Measurements from ENCODE around the gene ADAM23. TPM values are rescaled to one million over a fixed set of nuclear protein-coding genes. Genes with fewer than 3 reads are reported as not detected.

The ADAM23 gene
- polyA plus RNA-seq, 2 of the 4 experiments (the other 2 are of a cell fraction), result 6.1 to 7.8 TPM

- H3K4me1 ChIP-seq, result no peaks in the 10 kb centered on the region
- H3K4me2 ChIP-seq, result no peak overlapping the region
- H3K9me3 ChIP-seq, result no peaks in the 10 kb centered on the region
- no peak for TF ChIP-seq CBX8 (IDR thresholded peaks at IDR 0.05)
- TF ChIP-seq FOXS1 (CRISPR knock-in tag; IDR thresholded peaks at IDR 0.05), result no peak
- TF ChIP-seq USF2 (IDR thresholded peaks at IDR 0.05), result no peak
- no peak for TF ChIP-seq JUN (IDR thresholded peaks at IDR 0.05)
- TF ChIP-seq EHMT2 (IDR thresholded peaks at IDR 0.05; ENCODE audit: low read depth), result no peak
- TF ChIP-seq POLR2A (IDR thresholded peaks at IDR 0.05; ENCODE audit: low read length), result no peak
- TF ChIP-seq CHD4 (IDR thresholded peaks at IDR 0.05; ENCODE audit: borderline replicate concordance), result no peak
- TF ChIP-seq REST (IDR thresholded peaks at IDR 0.05), result no peak
- TF ChIP-seq HMGXB4 (CRISPR knock-in tag; IDR thresholded peaks at IDR 0.05; ENCODE audit: borderline replicate concordance), result no peak
- TF ChIP-seq FOSB (CRISPR knock-in tag; IDR thresholded peaks at IDR 0.05), result no peak
- TF ChIP-seq GATA3 (IDR thresholded peaks at IDR 0.05; ENCODE audit: borderline replicate concordance), result no peak
- no peak for TF ChIP-seq NR3C1 (IDR thresholded peaks at IDR 0.05)
- no peak for TF ChIP-seq PHF8 (IDR thresholded peaks at IDR 0.05; ENCODE audit: borderline replicate concordance, low read depth)
- TF ChIP-seq RFX5 (IDR thresholded peaks at IDR 0.05), result no peak
- TF ChIP-seq KDM1A (IDR thresholded peaks at IDR 0.05; ENCODE audit: low read depth), result no peak
- no peak for TF ChIP-seq RARB (CRISPR knock-in tag; IDR thresholded peaks at IDR 0.05)
- TF ChIP-seq FOSL2 (IDR thresholded peaks at IDR 0.05), result no peak
- TF ChIP-seq FOSL2 (CRISPR knock-in tag; IDR thresholded peaks at IDR 0.05), result no peak
- no peak for TF ChIP-seq ESRRA (IDR thresholded peaks at IDR 0.05; ENCODE audit: borderline replicate concordance, low read length)
- TF ChIP-seq CBX2 (IDR thresholded peaks at IDR 0.05; ENCODE audit: borderline replicate concordance, low read depth), result no peak
- no peak for FAIRE-seq
- no peak overlapping the region for H3K4me3 ChIP-seq
- POLR2A ChIA-PET, result no interaction called here
- no peak overlapping the region for H3K27ac ChIP-seq
- DNase-seq (ENCODE audit: low read depth in 1 of 2, low spot score in 1 of 2), result no peak
- 60% methylated on average over 3 of the region's 3 CpGs for WGBS (ENCODE audit: missing lambda C conversion rate)
- ATAC-seq, result no peak
- CTCF ChIA-PET, result no interaction called here
Observed at GRCh38 chr2:206569470-206569869, 126.1 kb downstream of the ADAM23 start.

- H3K9me3 ChIP-seq, result no peaks in the 10 kb centered on the region
- ChIA-PET CTCF (interaction anchor here (0.9 to 1.3 kb wide), 3 partner anchors 12 to 180 kb away, joined by 3 to 5 read pairs (median 3); no protein-coding TSS in a partner anchor), POLR2A (no interaction called here)
- no peak overlapping the region for H3K4me3 ChIP-seq
- ATAC-seq (no peak), FAIRE-seq (no peak), DNase-seq (ENCODE audit: low read depth in 1 of 2, low spot score in 1 of 2) (no peak)
- TF ChIP-seq MYC (IDR thresholded peaks at IDR 0.05; ENCODE audit: borderline replicate concordance, low read length), result no peak
- no peak for TF ChIP-seq CHD4 (IDR thresholded peaks at IDR 0.05; ENCODE audit: borderline replicate concordance)
- no peak for TF ChIP-seq BCL3 (IDR thresholded peaks at IDR 0.05)
- TF ChIP-seq HOXA7 (CRISPR knock-in tag; IDR thresholded peaks at IDR 0.05), result no peak
- no peak for TF ChIP-seq ZSCAN20 (CRISPR knock-in tag; IDR thresholded peaks at IDR 0.05)
- no peak overlapping the region for H3K4me2 ChIP-seq
- H3K27ac ChIP-seq, result no peak overlapping the region
- no peaks in the 10 kb centered on the region for H3K4me1 ChIP-seq
Observed at GRCh38 chr2:206570199-206570598, 126.9 kb downstream of the ADAM23 start.

Data from A549 (cell line).